ENCODE measurements around the gene MYO1D. TPM values are rescaled to one million over a fixed set of nuclear protein-coding genes. Genes with fewer than 3 reads are reported as not detected.

The MYO1D gene
- total RNA-seq, 4 donors from 2014 or later, result 247 to 569 (median 444) TPM

DNA sequence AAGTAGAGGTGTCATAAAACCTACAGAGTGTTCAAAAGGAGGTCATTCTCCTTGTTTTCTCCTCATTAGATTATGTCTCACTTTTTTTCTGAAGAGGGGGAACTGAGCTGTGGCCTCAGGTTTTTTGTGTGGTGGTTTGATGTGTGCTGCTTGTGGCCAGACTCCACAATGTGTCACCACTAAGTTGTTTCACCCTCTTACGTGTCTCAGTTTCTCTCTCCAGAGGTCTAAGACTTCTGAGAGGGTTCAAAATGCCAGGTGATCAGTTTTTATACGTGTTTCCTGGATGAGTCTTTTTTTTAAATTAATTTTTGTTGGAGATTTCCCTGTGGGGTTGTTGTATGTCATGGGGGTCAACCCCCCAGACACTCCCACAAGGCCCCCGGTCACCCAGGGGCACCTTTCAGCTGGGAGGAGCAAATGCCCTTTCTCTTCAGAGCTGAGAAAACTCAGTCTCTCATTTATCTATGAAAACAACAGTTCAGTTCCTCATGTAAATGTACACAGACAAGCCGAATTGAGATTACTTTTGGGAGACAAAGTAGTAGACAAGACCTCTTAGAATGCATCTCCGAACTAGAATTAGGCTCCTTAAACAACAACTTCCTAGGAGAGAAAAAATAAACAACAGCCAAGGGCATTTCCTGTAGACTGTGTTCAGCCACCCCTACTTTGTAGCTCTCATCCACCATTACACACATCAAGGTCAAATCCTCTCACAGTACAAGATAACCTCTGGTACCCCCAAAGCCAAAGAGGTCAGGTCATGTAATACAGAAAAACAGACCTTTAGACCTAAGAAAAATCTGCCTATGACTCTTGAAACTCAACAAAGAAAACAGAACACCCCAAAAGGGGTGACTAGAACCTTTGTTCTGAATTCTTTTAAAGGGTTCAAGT lies 27.1 kb upstream of the MYO1D start:
- Histone ChIP-seq H3K4me3 (no peak overlapping the region), H3K4me1 (peaks cover 0 to 15% (median 3%) of the 10 kb centered on the region in 4 donors), H3K27me3 (no peaks in the 10 kb centered on the region), H3K9me3 (no peaks in the 10 kb centered on the region), H3K27ac (no peak overlapping the region), H3K36me3 (no peaks in the 10 kb centered on the region)
- no peak for DNase-seq
- TF ChIP-seq EP300 (IDR thresholded peaks at IDR 0.05; ENCODE audit: low read depth) (no peak), POLR2A (IDR thresholded peaks at IDR 0.05) (no peak)
- TF ChIP-seq, protein P1, sequence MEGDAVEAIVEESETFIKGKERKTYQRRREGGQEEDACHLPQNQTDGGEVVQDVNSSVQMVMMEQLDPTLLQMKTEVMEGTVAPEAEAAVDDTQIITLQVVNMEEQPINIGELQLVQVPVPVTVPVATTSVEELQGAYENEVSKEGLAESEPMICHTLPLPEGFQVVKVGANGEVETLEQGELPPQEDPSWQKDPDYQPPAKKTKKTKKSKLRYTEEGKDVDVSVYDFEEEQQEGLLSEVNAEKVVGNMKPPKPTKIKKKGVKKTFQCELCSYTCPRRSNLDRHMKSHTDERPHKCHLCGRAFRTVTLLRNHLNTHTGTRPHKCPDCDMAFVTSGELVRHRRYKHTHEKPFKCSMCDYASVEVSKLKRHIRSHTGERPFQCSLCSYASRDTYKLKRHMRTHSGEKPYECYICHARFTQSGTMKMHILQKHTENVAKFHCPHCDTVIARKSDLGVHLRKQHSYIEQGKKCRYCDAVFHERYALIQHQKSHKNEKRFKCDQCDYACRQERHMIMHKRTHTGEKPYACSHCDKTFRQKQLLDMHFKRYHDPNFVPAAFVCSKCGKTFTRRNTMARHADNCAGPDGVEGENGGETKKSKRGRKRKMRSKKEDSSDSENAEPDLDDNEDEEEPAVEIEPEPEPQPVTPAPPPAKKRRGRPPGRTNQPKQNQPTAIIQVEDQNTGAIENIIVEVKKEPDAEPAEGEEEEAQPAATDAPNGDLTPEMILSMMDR (IDR thresholded peaks at IDR 0.05), result no peak
- 58 to 62% methylated on average over 2 to 5 of the region's 5 CpGs for WGBS, 2 donors (ENCODE audit: low coverage in 1 of 2)
- in situ Hi-C loops (cut with MboI; ENCODE audit: low pct_ligation_motif_present in 1 of 4, low pct_unique_long_range_greater_than_20kb in 1 of 4, low sequenced_read_pairs in 3 of 4), result loop anchor here (25.0 kb wide), 3 partner anchors 117 to 417 kb away; partner anchors contain the start of gene CDK5R1 (in 1 of the 4)
- intact Hi-C loops (cut with DNase I; ENCODE audit: low total_unique reads), result no loop called here

DNA sequence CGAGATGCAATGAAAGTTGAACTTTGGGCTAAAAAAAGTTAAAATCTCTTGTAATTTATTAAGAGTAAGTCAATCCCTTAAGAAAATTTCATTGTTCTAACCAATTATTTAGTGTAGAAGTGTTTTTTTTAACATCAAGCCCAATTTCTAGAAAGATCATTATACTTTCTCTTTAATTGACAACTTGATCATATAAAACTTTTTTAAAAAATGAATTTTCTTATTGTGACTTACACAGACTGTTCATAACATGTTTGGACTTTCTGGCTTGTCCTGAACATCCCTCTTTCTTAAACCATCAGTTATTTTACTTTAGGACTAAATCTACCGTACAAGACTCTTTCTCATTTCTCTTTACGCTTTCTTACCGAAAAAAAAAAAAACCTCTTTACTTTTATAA lies 24.8 kb upstream of the MYO1D start:
- intact Hi-C loops (cut with DNase I; ENCODE audit: low total_unique reads), result no loop called here
- Histone ChIP-seq H3K4me3 (no peak overlapping the region), H3K36me3 (no peaks in the 10 kb centered on the region), H3K9me3 (no peaks in the 10 kb centered on the region), H3K4me1 (peaks cover 0 to 15% (median 3%) of the 10 kb centered on the region in 4 donors), H3K27ac (no peak overlapping the region), H3K27me3 (no peaks in the 10 kb centered on the region)
- in situ Hi-C loops (cut with MboI; ENCODE audit: low pct_ligation_motif_present in 1 of 4, low pct_unique_long_range_greater_than_20kb in 1 of 4, low sequenced_read_pairs in 3 of 4), result loop anchor here (25.0 kb wide), 3 partner anchors 114 to 414 kb away; partner anchors contain the start of gene CDK5R1 (in 1 of the 4)
- no peak for DNase-seq
- 92 to 96% methylated on average over 4 of the region's 4 CpGs for WGBS, 2 donors (ENCODE audit: low coverage in 1 of 2)
- TF ChIP-seq POLR2AphosphoS5 (IDR thresholded peaks at IDR 0.05) (no peak), EP300 (IDR thresholded peaks at IDR 0.05; ENCODE audit: low read depth) (no peak), POLR2A (IDR thresholded peaks at IDR 0.05) (no peak)
- TF ChIP-seq, protein P1 (IDR thresholded peaks at IDR 0.05), result no peak

DNA sequence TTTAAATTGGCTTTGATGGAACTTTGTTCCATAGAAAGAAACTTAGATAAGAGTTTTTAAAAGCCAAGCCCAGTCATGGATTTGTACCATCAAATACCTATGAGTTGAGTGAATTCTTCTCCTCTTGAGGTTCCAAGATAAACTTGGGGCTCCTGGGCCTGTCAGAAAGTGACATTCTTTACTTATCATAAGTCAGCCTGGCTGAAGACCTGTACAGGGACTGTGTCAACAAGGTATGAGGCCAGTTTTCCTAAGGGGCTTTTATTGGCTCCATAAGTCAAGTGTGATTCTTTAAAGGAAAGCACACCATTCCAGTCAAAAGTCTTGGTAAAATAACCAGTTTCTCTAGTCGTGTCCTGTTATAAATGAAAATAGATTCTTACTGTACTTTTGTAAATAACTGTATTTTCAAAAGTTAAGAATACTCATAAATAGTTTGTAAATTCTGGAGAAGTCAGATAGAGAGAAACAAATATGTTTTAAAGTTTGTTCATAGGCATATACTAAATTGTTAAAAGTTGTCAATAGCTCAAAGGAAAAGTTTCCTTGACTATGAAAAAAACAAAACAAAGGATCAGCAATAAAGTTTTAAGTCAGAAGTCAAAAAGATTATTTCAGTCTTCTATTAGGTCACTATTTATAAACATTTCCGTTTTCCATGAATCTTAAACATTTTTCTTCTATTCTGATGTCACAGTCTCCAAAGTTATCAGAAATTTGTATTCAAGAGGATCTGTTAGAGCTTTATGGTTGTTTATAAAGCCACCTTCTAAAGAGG lies 22.5 kb upstream of the MYO1D start:
- Histone ChIP-seq H3K9me3 (no peaks in the 10 kb centered on the region), H3K27ac (no peak overlapping the region), H3K27me3 (no peaks in the 10 kb centered on the region), H3K4me1 (peaks cover 0 to under 1% (median 0%) of the 10 kb centered on the region in 4 donors), H3K4me3 (no peak overlapping the region), H3K36me3 (no peaks in the 10 kb centered on the region)
- in situ Hi-C loops (cut with MboI; ENCODE audit: low pct_ligation_motif_present in 1 of 4, low pct_unique_long_range_greater_than_20kb in 1 of 4, low sequenced_read_pairs in 3 of 4), result loop anchor here (25.0 kb wide), 3 partner anchors 112 to 412 kb away; partner anchors contain the start of gene CDK5R1 (in 1 of the 4)
- TF ChIP-seq, protein P1 (IDR thresholded peaks at IDR 0.05), result no peak
- TF ChIP-seq EP300 (IDR thresholded peaks at IDR 0.05; ENCODE audit: low read depth) (no peak), POLR2A (IDR thresholded peaks at IDR 0.05) (no peak), POLR2AphosphoS5 (IDR thresholded peaks at IDR 0.05) (no peak)
- WGBS, 2 donors (ENCODE audit: low coverage in 1 of 2), result 61 to 68% methylated on average over 2 of the region's 2 CpGs
- DNase-seq, result no peak
- intact Hi-C loops (cut with DNase I; ENCODE audit: low total_unique reads), result no loop called here

DNA sequence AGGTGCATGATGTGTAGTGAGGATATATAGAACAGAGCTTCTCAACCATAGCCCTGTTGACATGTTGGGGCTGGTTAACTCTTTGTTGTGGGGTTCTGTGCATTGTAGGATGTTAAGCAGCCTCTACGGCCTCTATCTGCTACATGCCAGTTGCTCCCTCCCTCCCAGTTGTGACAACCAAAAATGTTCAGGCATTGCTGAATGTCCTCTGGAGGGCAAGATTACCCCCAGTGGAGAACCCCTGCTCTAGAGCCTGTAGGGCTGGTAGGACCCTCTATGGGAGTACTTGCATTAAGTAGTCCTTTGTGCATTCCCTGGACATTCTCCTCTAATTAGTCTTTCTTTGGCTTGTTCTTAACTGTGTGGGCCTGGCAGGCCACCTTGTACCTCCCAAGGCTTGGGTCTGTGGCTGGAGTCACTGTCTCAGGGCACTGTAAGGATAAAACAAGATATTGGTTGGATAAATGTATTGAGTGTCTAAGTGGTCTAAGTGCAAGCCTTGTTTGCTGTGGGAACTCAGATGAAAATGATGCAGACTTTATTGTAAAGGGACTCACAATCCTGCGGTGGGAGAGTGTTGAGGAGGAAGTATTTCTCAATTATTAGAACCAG lies 19.8 kb upstream of the MYO1D start:
- in situ Hi-C loops (cut with MboI; ENCODE audit: low pct_ligation_motif_present in 1 of 4, low pct_unique_long_range_greater_than_20kb in 1 of 4, low sequenced_read_pairs in 3 of 4), result no loop called here
- no peak overlapping the region for H3K27ac ChIP-seq
- TF ChIP-seq EP300 (IDR thresholded peaks at IDR 0.05; ENCODE audit: low read depth) (no peak), POLR2AphosphoS5 (IDR thresholded peaks at IDR 0.05) (no peak), POLR2A (IDR thresholded peaks at IDR 0.05) (no peak)
- TF ChIP-seq, protein P1 (IDR thresholded peaks at IDR 0.05), result no peak

More for the DNA sequence above, 19.8 kb upstream of the MYO1D start:
- 54 to 79% methylated on average over 1 to 2 of the region's 2 CpGs for WGBS, 2 donors (ENCODE audit: low coverage in 1 of 2)
- DNase-seq, result no peak
- H3K36me3 ChIP-seq, result no peaks in the 10 kb centered on the region
- H3K27me3 ChIP-seq, result no peaks in the 10 kb centered on the region
- intact Hi-C loops (cut with DNase I; ENCODE audit: low total_unique reads), result no loop called here
- no peaks in the 10 kb centered on the region for H3K4me1 ChIP-seq
- no peak overlapping the region for H3K4me3 ChIP-seq
- no peaks in the 10 kb centered on the region for H3K9me3 ChIP-seq
